Activated CD8-positive, alpha-beta T cell treated with anti-CD3 and anti-CD28 coated beads for 36 hours (primary cell): Measurements from ENCODE around the gene TAF12. TPM values are rescaled to one million over a fixed set of nuclear protein-coding genes. Genes with fewer than 3 reads are reported as not detected.

Source experiments
- ATAC-seq: fragments of 200-7000 bp; cut with Tn5 transposase; one replicate; pipeline ENCODE4 v1.10.0; 2021; ENCODE audit warnings: mild to moderate bottlenecking, moderate library complexity
- CTCF ChIA-PET: fragments of 350-600 bp; sonication (Branson Sonifier 250); formaldehyde crosslinking; loops from one replicate; lab custom pipeline; 2021; ENCODE audit warnings: antibody characterized with exemption; lab: Charles Lee
- POLR2A ChIA-PET: fragments of 350-600 bp; sonication (Branson Sonifier 250); formaldehyde crosslinking; loops from one replicate; lab custom pipeline; 2021; ENCODE audit warnings: antibody characterized with exemption; lab: Charles Lee
- DNase-seq: peaks from one replicate; pipeline ENCODE4 v3.0.0-alpha.2; 2020
- H3K27ac Mint-ChIP-seq: one replicate; pipeline ENCODE4 v1.8.0; 2021; ENCODE audit warnings: mild to moderate bottlenecking, mixed read lengths
- H3K27me3 Mint-ChIP-seq: one replicate; pipeline ENCODE4 v1.8.0; 2021; ENCODE audit warnings: mixed read lengths
- H3K36me3 Mint-ChIP-seq: one replicate; pipeline ENCODE4 v1.8.0; 2021; ENCODE audit warnings: low read depth, mixed read lengths
- H3K4me1 Mint-ChIP-seq: one replicate; pipeline ENCODE4 v1.8.0; 2021; ENCODE audit warnings: low read depth, mixed read lengths
- H3K4me3 Mint-ChIP-seq: one replicate; pipeline ENCODE4 v1.8.0; 2021; ENCODE audit warnings: mild to moderate bottlenecking, moderate library complexity, mixed read lengths
- H3K9me3 Mint-ChIP-seq: one replicate; pipeline ENCODE4 v1.8.0; 2021; ENCODE audit warnings: mixed read lengths
- intact Hi-C: fragments of 100-400 bp; cut with micrococcal nuclease; formaldehyde crosslinking; loops from one replicate; pipeline ENCODE4 v1.10.0; 2022
- total RNA-seq, 2 experiments: library from RNA; stranded (reverse); gene quantifications; one replicate each; pipeline ENCODE4 v1.2.3, GENCODE V29; 2021
- TF ChIP-seq, protein P1 (sequence below): fragments of 200-600 bp; IDR thresholded peaks from one replicate; pipeline ENCODE4 v1.8.0; 2022; ENCODE audit warnings: antibody characterized with exemption, mild to moderate bottlenecking

TAF12 gene
- total RNA-seq, 2 experiments from 2014 or later: 21.3 to 23.0 TPM

DNA sequence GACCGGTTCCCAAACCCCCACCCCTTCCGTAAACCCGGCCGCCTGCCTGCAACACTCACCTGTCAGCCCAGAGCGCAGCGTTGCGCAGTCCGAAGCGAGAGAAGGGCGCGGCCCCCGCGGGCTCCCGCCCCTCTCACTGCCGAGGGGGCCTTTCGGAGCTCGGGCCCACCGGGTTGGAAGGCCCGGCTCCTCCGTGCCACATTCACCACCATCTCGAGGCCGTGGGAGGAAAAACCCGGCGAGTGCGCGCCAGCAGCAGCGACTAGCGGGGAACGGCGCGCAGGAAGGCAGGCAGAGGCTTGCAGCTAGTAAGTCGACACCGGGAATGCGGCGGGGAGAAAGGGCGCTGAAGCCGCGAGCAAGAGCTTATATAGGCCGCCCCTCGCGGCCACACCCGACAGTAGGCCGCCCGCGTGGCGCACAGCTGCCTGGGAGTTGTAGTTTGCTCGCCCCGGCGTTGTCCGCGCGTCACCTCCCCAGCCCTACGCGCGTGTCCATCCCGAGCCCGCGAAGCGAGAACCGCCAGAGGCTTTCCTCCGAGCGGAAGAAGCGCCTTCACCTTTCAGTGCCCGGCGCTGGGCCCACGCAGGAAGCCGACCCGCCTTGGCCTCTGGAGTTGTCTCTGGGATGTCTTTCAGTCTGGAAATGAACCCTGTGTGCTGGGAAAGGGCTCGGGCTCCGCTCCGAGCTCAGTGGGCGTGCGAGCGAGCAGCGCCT, 61.2 kb downstream of the TAF12 start:
- Mint-ChIP-seq H3K9me3 (no peaks in the 10 kb centered on the region), H3K4me3 (peak overlapping the region; percentile 100), H3K27me3 (no peaks in the 10 kb centered on the region), H3K27ac (peak overlapping the region; percentile 92), H3K36me3 (peaks cover 46% of the 10 kb centered on the region), H3K4me1 (peaks cover 22% of the 10 kb centered on the region)
- DNase-seq: peak; percentile 95
- intact Hi-C loops: loop anchor here (5.0 kb wide), 1 partner anchor 64 kb away; no protein-coding TSS in a partner anchor
- ATAC-seq: peak; percentile 91
- ChIA-PET CTCF (interaction anchor here (0.5 to 6.2 kb wide), 13 partner anchors 10 to 332 kb away, joined by 3 to 30 read pairs (median 3); partner anchors contain the start of genes TAF12, TRNAU1AP and YTHDF2), POLR2A (interaction anchor here (0.6 to 10.5 kb wide), 43 partner anchors 8 to 1440 kb away, joined by 3 to 315 read pairs (median 4); partner anchors contain the start of genes GMEB1, MED18, RAB42 and RCC1)
- TF ChIP-seq, protein P1, sequence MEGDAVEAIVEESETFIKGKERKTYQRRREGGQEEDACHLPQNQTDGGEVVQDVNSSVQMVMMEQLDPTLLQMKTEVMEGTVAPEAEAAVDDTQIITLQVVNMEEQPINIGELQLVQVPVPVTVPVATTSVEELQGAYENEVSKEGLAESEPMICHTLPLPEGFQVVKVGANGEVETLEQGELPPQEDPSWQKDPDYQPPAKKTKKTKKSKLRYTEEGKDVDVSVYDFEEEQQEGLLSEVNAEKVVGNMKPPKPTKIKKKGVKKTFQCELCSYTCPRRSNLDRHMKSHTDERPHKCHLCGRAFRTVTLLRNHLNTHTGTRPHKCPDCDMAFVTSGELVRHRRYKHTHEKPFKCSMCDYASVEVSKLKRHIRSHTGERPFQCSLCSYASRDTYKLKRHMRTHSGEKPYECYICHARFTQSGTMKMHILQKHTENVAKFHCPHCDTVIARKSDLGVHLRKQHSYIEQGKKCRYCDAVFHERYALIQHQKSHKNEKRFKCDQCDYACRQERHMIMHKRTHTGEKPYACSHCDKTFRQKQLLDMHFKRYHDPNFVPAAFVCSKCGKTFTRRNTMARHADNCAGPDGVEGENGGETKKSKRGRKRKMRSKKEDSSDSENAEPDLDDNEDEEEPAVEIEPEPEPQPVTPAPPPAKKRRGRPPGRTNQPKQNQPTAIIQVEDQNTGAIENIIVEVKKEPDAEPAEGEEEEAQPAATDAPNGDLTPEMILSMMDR: no peak

DNA sequence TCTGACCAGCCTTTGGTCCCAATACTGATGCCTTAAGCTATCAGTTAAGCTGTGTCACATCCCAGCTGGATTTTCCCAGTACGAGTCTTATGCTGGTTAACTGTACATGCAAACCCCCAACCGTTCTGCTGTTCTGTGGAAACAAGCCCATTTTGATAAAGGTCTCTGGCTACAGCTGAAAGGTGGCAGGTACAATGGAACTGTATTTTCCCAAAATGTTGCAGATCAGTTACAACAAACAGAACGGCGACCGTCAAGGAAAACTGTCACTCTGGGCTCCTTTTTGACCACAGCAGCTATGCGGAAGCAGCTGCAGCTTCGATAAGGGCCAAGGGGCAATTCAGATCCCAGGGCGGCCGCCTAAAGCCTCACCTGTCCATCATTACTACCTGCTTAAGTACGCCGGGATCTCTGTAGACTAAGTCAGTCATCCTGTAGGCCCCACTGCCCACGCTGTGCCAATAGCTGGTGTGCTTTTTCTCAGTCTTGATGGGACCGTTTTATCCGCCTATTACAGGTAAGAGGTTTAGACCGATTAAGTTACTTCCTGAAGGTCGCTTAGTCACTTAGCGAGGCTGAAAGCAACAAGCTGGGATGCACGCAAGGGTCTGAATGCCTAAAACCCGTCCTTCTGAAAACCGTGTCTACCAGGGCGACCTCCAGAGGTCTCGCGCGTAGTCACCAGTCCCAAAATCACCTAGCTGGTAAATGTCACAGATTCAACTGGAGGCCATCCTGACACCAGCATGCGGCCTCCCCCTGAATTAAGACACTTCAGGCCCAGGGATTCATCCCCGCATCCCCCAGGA, 61.9 kb downstream of the TAF12 start:
- Mint-ChIP-seq H3K27me3 (no peaks in the 10 kb centered on the region), H3K4me1 (peaks cover 22% of the 10 kb centered on the region), H3K27ac (peak overlapping the region; percentile 92), H3K4me3 (peak overlapping the region; percentile 100), H3K9me3 (no peaks in the 10 kb centered on the region), H3K36me3 (peaks cover 46% of the 10 kb centered on the region)
- POLR2A ChIA-PET: interaction anchor here (0.6 to 10.5 kb wide), 38 partner anchors 9 to 1440 kb away, joined by 3 to 315 read pairs (median 5); partner anchors contain the start of genes GMEB1, MED18, RAB42 and RCC1
- CTCF ChIA-PET: interaction anchor here (0.8 to 6.2 kb wide), 12 partner anchors 9 to 331 kb away, joined by 3 to 30 read pairs (median 3); partner anchors contain the start of genes TRNAU1AP and YTHDF2
- intact Hi-C loops: loop anchor here (5.0 kb wide), 1 partner anchor 64 kb away; no protein-coding TSS in a partner anchor
- peak; percentile 38 for ATAC-seq
- peak; percentile 69 for DNase-seq
- TF ChIP-seq, protein P1: no peak

DNA sequence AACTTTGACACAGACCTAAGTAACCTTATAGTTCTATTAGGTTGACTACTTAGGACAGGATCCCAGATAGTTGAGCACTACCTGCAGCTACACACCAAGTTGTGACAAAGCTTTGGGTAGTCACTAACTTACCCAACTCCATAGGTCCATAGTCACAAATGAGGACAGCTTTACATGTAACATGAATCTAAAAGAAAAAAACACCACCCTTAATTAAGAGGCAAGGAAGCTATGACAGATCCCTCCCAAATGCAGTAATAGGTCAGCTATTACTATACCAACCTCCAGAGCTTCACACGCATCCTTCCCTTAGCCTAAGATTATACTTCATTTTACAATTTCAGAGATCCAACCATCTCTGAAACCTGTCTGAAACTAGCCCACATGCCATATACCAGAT, 63.5 kb downstream of the TAF12 start:
- no peaks in the 10 kb centered on the region for H3K9me3 Mint-ChIP-seq
- ATAC-seq (no peak), DNase-seq (no peak)
- TF ChIP-seq, protein P1: no peak
- CTCF ChIA-PET: interaction anchor here (1.0 to 6.2 kb wide), 5 partner anchors 13 to 297 kb away, joined by 3 to 30 read pairs (median 4); partner anchors contain the start of gene TRNAU1AP
- peak overlapping the region; percentile 100 for H3K4me3 Mint-ChIP-seq
- peaks cover 22% of the 10 kb centered on the region for H3K4me1 Mint-ChIP-seq
- peak overlapping the region; percentile 92 for H3K27ac Mint-ChIP-seq
- peaks cover 46% of the 10 kb centered on the region for H3K36me3 Mint-ChIP-seq
- POLR2A ChIA-PET: interaction anchor here (0.5 to 10.5 kb wide), 15 partner anchors 10 to 342 kb away, joined by 3 to 315 read pairs (median 21); partner anchors contain the start of genes MED18, RAB42, RCC1 and RNU11
- no peaks in the 10 kb centered on the region for H3K27me3 Mint-ChIP-seq
- intact Hi-C loops: no loop called here

DNA sequence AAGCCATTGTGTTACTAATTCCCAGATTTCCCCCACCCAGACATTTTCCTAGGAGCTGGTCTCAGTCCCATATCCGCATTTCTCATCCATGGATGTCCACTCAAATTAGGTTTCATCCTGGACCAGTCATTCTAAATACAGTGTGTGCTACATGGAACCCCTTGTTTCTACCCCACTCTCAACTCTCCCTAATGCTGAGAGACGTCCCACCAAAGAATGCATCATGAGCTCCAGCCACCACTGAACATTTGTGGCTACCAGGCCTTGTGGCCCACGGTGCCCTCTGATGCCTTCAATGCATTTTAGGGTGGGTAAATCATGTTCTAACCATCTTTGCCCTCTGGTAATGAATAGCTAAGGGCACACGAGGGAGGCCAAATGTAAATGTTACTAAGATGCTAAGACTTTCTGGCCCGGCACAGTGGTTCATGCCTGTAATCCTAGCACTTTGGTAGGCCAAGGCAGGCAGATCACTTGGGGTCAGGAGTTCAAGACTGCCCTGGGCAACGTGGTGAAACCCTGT, 64.1 kb downstream of the TAF12 start:
- ChIA-PET POLR2A (interaction anchor here (1.0 to 10.5 kb wide), 14 partner anchors 9 to 306 kb away, joined by 3 to 315 read pairs (median 25); partner anchors contain the start of genes MED18, RAB42, RCC1 and RNU11), CTCF (interaction anchor here (1.0 to 6.2 kb wide), 4 partner anchors 12 to 298 kb away, joined by 3 to 30 read pairs (median 4); partner anchors contain the start of gene TRNAU1AP)
- peaks cover 22% of the 10 kb centered on the region for H3K4me1 Mint-ChIP-seq
- H3K9me3 Mint-ChIP-seq: no peaks in the 10 kb centered on the region
- H3K27me3 Mint-ChIP-seq: no peaks in the 10 kb centered on the region
- H3K27ac Mint-ChIP-seq: peak overlapping the region; percentile 85
- no peak for ATAC-seq
- TF ChIP-seq, protein P1: no peak
- DNase-seq: no peak
- intact Hi-C loops: no loop called here
- H3K36me3 Mint-ChIP-seq: peaks cover 46% of the 10 kb centered on the region
- H3K4me3 Mint-ChIP-seq: peak overlapping the region; percentile 100
